HepG2 (cell line): ENCODE results near the gene KLF15. TPM values are rescaled to one million over a fixed set of nuclear protein-coding genes. Genes with fewer than 3 reads are reported as not detected.

Experiments used
- ATAC-seq: fragments of 200-7000 bp; cut with Tn5 transposase; 3 replicates; pipeline ENCODE4 v1.9.1; 2020; ENCODE audit warnings: mild to moderate bottlenecking, moderate library complexity
- BruUV-seq: library from RNA; stranded (reverse); fragments of 400-500 nt; replicated peaks from 2 replicates; lab custom pipeline; 2021; lab: Mats Ljungman, UMichigan
- CTCF ChIA-PET: fragments of 300-600 bp; formaldehyde crosslinking; extraction: SDS; loops from one replicate; lab custom pipeline; 2021; ENCODE audit warnings: low total read pairs, inconsistent platforms, low intra/inter-chr PET ratio; lab: Yijun Ruan, JAX
- POLR2A ChIA-PET: fragments of 350-600 bp; sonication (Branson Sonifier 250); formaldehyde crosslinking; loops from one replicate; lab custom pipeline; 2020; ENCODE audit warnings: antibody characterized with exemption, inconsistent platforms; lab: Yijun Ruan, JAX
- DNase-seq: peaks from one replicate; pipeline ENCODE4 v3.0.0-alpha.2; 2015; ENCODE audit warnings: low spot score
- FAIRE-seq: peaks from 3 replicates; lab custom pipeline; 2011; peaks lifted over from hg19 to GRCh38; lab: Jason Lieb, UNC
- H2AFZ ChIP-seq: one replicate; pipeline ENCODE4 v1.6.1; 2011; ENCODE audit warnings: low read length, inconsistent platforms
- H3K27ac ChIP-seq: fragments of 300-600 bp; 3 replicates; pipeline ENCODE4 v1.8.0; 2011; ENCODE audit warnings: mixed run types, mild to moderate bottlenecking, mixed read lengths, low read length, inconsistent platforms; ENCODE audit not compliant: insufficient read depth; ENCODE audit errors: extremely low read length
- H3K27me3 ChIP-seq, 2 experiments: fragments of 200-600 bp in 1 of 2; 2 replicates in 1 of 2; 3 replicates in 1 of 2; pipeline versions ENCODE4 v1.6.0 to v1.8.0; 2011; ENCODE audit warnings: low read length in 2 of 2, mild to moderate bottlenecking in 2 of 2, moderate library complexity in 2 of 2, inconsistent platforms in 1 of 2; ENCODE audit not compliant: insufficient read depth in 2 of 2, control insufficient read depth in 1 of 2
- H3K36me3 ChIP-seq, 2 experiments: fragments of 200-600 bp in 1 of 2; replicated peaks in 1 of 2; 2 replicates in 1 of 2; 3 replicates in 1 of 2; pipeline versions ENCODE4 v1.5.1 to v1.8.0; 2011; ENCODE audit warnings: low read length in 2 of 2, inconsistent platforms in 1 of 2; ENCODE audit not compliant: insufficient read depth in 2 of 2, control insufficient read depth in 1 of 2
- H3K4me1 ChIP-seq: 2 replicates; pipeline ENCODE4 v1.5.1; 2012; ENCODE audit warnings: low read length, inconsistent platforms; ENCODE audit not compliant: insufficient read depth
- H3K4me2 ChIP-seq: 2 replicates; pipeline ENCODE4 v1.6.0; 2011; ENCODE audit warnings: low read depth, low read length, inconsistent platforms
- H3K4me3 ChIP-seq, 3 experiments: fragments of 200-600 bp in 1 of 3; sonication (generic), shearing (Covaris generic) in 1 of 3; replicated peaks in 1 of 3; 2 replicates each; pipeline ENCODE4 v1.5.1; 2011 to 2016; ENCODE audit warnings: low read length in 3 of 3, inconsistent platforms in 2 of 3, low read depth in 2 of 3, mild to moderate bottlenecking in 2 of 3, control low read depth in 1 of 3, mixed read lengths in 1 of 3; ENCODE audit not compliant: insufficient read depth in 1 of 3
- H3K79me2 ChIP-seq: one replicate; pipeline ENCODE4 v1.6.1; 2011; ENCODE audit warnings: low read length, inconsistent platforms; ENCODE audit not compliant: insufficient read depth
- H3K9ac ChIP-seq: 2 replicates; pipeline ENCODE4 v1.6.0; 2011; ENCODE audit warnings: mild to moderate bottlenecking, low read depth, low read length, inconsistent platforms; ENCODE audit not compliant: insufficient read depth
- H3K9me3 ChIP-seq: 2 replicates; pipeline ENCODE4 v1.5.1; 2012; ENCODE audit warnings: mild to moderate bottlenecking, low read length
- H4K20me1 ChIP-seq: 2 replicates; pipeline ENCODE4 v1.6.0; 2011; ENCODE audit warnings: inconsistent platforms, mild to moderate bottlenecking, low read length, moderate library complexity; ENCODE audit not compliant: insufficient read depth
- AFF4 ChIP-seq: sonication (generic); formaldehyde crosslinking; IDR thresholded peaks from 2 replicates; pipeline ENCODE4 v1.4.0; 2020; ENCODE audit warnings: missing genetic modification reagents
- ARNTL ChIP-seq: sonication (generic); formaldehyde crosslinking; IDR thresholded peaks from 2 replicates; pipeline ENCODE4 v1.4.0; 2020; ENCODE audit warnings: mild to moderate bottlenecking, missing genetic modification reagents
- ATAD3A ChIP-seq: sonication (generic); formaldehyde crosslinking; IDR thresholded peaks from 2 replicates; pipeline ENCODE4 v1.4.0; 2020; ENCODE audit warnings: missing genetic modification reagents
- FOXJ3 ChIP-seq: sonication (generic); formaldehyde crosslinking; IDR thresholded peaks from 2 replicates; pipeline ENCODE4 v1.4.0; 2020; ENCODE audit warnings: missing genetic modification reagents, mild to moderate bottlenecking, borderline replicate concordance
- JDP2 ChIP-seq: sonication (generic); formaldehyde crosslinking; IDR thresholded peaks from 2 replicates; pipeline ENCODE4 v1.8.1; 2022; ENCODE audit warnings: missing genetic modification reagents, borderline replicate concordance
- MAFG ChIP-seq: sonication (generic); formaldehyde crosslinking; IDR thresholded peaks from 2 replicates; pipeline ENCODE4 v1.5.1; 2020; ENCODE audit warnings: mild to moderate bottlenecking, missing genetic modification reagents
- MIXL1 ChIP-seq: IDR thresholded peaks from 2 replicates; pipeline ENCODE4 v1.6.1; 2016
- MXD1 ChIP-seq: sonication (generic); formaldehyde crosslinking; IDR thresholded peaks from 2 replicates; pipeline ENCODE4 v1.4.0; 2020; ENCODE audit warnings: mild to moderate bottlenecking, missing genetic modification reagents
- PBX3 ChIP-seq: sonication (generic); formaldehyde crosslinking; IDR thresholded peaks from 2 replicates; pipeline ENCODE4 v1.8.1; 2023; ENCODE audit warnings: missing genetic modification reagents, inconsistent platforms, borderline replicate concordance
- SMAD1 ChIP-seq: sonication (generic); formaldehyde crosslinking; IDR thresholded peaks from 2 replicates; pipeline ENCODE4 v1.4.0; 2020; ENCODE audit warnings: missing genetic modification reagents, low read depth, mild to moderate bottlenecking, borderline replicate concordance
- TFDP2 ChIP-seq: sonication (generic); formaldehyde crosslinking; IDR thresholded peaks from 2 replicates; pipeline ENCODE4 v1.4.0; 2020; ENCODE audit warnings: missing genetic modification reagents
- XRCC5 ChIP-seq: fragments of 200-400 bp; formaldehyde crosslinking; optimal IDR thresholded peaks from 2 replicates; pipeline ENCODE3; 2017; ENCODE audit warnings: mild to moderate bottlenecking, low read length
- ZNF230 ChIP-seq: sonication (generic); formaldehyde crosslinking; IDR thresholded peaks from 2 replicates; pipeline ENCODE4 v1.4.0; 2020; ENCODE audit warnings: mild to moderate bottlenecking, missing genetic modification reagents
- ZNF317 ChIP-seq: sonication (generic); formaldehyde crosslinking; IDR thresholded peaks from 2 replicates; pipeline ENCODE4 v1.5.0; 2020; ENCODE audit warnings: mild to moderate bottlenecking, missing genetic modification reagents
- ZNF569 ChIP-seq: sonication (generic); formaldehyde crosslinking; IDR thresholded peaks from 2 replicates; pipeline ENCODE4 v1.5.0; 2020; ENCODE audit warnings: mild to moderate bottlenecking, missing genetic modification reagents, moderate library complexity, borderline replicate concordance
- ZNF615 ChIP-seq: sonication (generic); formaldehyde crosslinking; IDR thresholded peaks from 2 replicates; pipeline ENCODE4 v1.5.0; 2020; ENCODE audit warnings: mild to moderate bottlenecking, missing genetic modification reagents, borderline replicate concordance
- ZNF619 ChIP-seq: sonication (generic); formaldehyde crosslinking; IDR thresholded peaks from 2 replicates; pipeline ENCODE4 v1.4.0; 2020; ENCODE audit warnings: mild to moderate bottlenecking, missing genetic modification reagents
- ZNF629 ChIP-seq: sonication (generic); formaldehyde crosslinking; conservative IDR thresholded peaks from 2 replicates; pipeline ENCODE4 v1.5.0; 2020; ENCODE audit warnings: missing genetic modification reagents
- WGBS: methylation state at CpG from one replicate; pipeline ENCODE4 v1.1.6; 2017; ENCODE audit warnings: low lambda C conversion rate; 5-methylcytosine and 5-hydroxymethylcytosine counted together
- in situ Hi-C: cut with HindIII; loops from 2 replicates; pipeline ENCODE4 v1.10.0; 2017; ENCODE audit warnings: low pct_unique_long_range_greater_than_20kb; ENCODE audit not compliant: extremely low pct_ligation_motif_present
- intact Hi-C: fragments of 100-400 bp; cut with micrococcal nuclease; formaldehyde crosslinking; loops from one replicate; pipeline ENCODE4 v1.10.0; 2022; ENCODE audit not compliant: unreplicated experiment
- polyA plus RNA-seq, 8 experiments: library from polyadenylated mRNA; depleted of rRNA in 3 of 8; stranded (reverse) in 7 of 8; unstranded in 1 of 8; fragments of >200 nt; fragmentation: Illumina TruSeq in 4 of 8; extraction: Trizol in 4 of 8; gene quantifications; 2 replicates each; pipeline versions ENCODE4 v1.2.1 to v1.2.3, GENCODE V29; 2011 to 2016; ENCODE audit warnings: low read depth in 4 of 8, missing spikeins in 1 of 8, mixed read lengths in 1 of 8; ENCODE audit not compliant: insufficient read depth in 1 of 8
- total RNA-seq, 5 experiments: library from RNA; depleted of rRNA; stranded (reverse); fragments of >200 nt; fragmentation: Illumina TruSeq; extraction: Trizol; gene quantifications; 2 replicates each; pipeline ENCODE4 v1.2.3, GENCODE V29; 2016; ENCODE audit warnings: low read depth in 1 of 5

Gene KLF15
- total and polyA plus RNA-seq, 2 of the 13 experiments (the other 11 are each of a cell fraction or from before 2014, with no cell fraction given): 7.1 to 7.8 TPM

- intact Hi-C loops: no loop called here
- WGBS: 28% methylated on average over 4 of the region's 7 CpGs
- no peaks in the 10 kb centered on the region for H3K36me3 ChIP-seq
- no peaks in the 10 kb centered on the region for H4K20me1 ChIP-seq
- no peak overlapping the region for H3K4me2 ChIP-seq
- CTCF ChIA-PET: no interaction called here
- H3K27me3 ChIP-seq: peaks cover 1 to 13% of the 10 kb centered on the region in 2 experiments; a peak in 3 of 5 replicates
- H3K79me2 ChIP-seq: no peaks in the 10 kb centered on the region
- no peak overlapping the region for H2AFZ ChIP-seq
- FAIRE-seq: no peak
- in situ Hi-C loops: no loop called here
- H3K9me3 ChIP-seq: no peaks in the 10 kb centered on the region
- no peak for TF ChIP-seq JDP2 (CRISPR knock-in tag)
- TF ChIP-seq MIXL1 (CRISPR knock-in tag): no peak
- no peak for TF ChIP-seq ZNF619 (CRISPR knock-in tag)
- TF ChIP-seq ZNF615: no peak
- TF ChIP-seq AFF4 (CRISPR knock-in tag): no peak
- no peak for TF ChIP-seq FOXJ3 (CRISPR knock-in tag)
- TF ChIP-seq TFDP2 (CRISPR knock-in tag): no peak
- no peak for TF ChIP-seq MXD1 (CRISPR knock-in tag)
- no peak for TF ChIP-seq XRCC5
- TF ChIP-seq ATAD3A (CRISPR knock-in tag): no peak
- TF ChIP-seq ARNTL (CRISPR knock-in tag): no peak
- TF ChIP-seq ZNF629 (CRISPR knock-in tag): no peak
- no peak for TF ChIP-seq PBX3 (CRISPR knock-in tag)
- no peak for TF ChIP-seq ZNF569
- no peak for TF ChIP-seq SMAD1 (CRISPR knock-in tag)
- TF ChIP-seq MAFG (CRISPR knock-in tag): no peak
- no peak for TF ChIP-seq ZNF317
- TF ChIP-seq ZNF230 (CRISPR knock-in tag): no peak
- TF ChIP-seq, all 625 proteins: peak for 0
- Histone ChIP-seq H3K4me3 (no peak overlapping the region), H3K27ac (no peak overlapping the region), H3K4me1 (peaks cover 7% of the 10 kb centered on the region), H3K9ac (no peak overlapping the region)
- ATAC-seq (no peak; the same call in 2 of the 3 replicates), DNase-seq (no peak)
- POLR2A ChIA-PET: no interaction called here
- no TSS peak for BruUV-seq
Observed at GRCh38 chr3:126320517-126321293, 36.5 kb downstream of the KLF15 start.
